SKM-1 (cell line): ENCODE measurements around the gene SORBS1.
"Not testable (repeated sequence)": the region's sequence is repeated elsewhere in the genome, so short reads cannot be mapped to it uniquely, and the experiment has no call there.

Source experiments
- DNase-seq: peaks from one replicate; lab custom pipeline; 2025; ENCODE audit not compliant: unreplicated experiment; lab: John Stamatoyannopoulos, UW

Gene SORBS1

GRCh38 chr10:95496246-95496911 lies 64.8 kb downstream of the SORBS1 start:
- DNase-seq: no peak

GRCh38 chr10:95493862-95494261 lies 67.3 kb downstream of the SORBS1 start:
- no peak for DNase-seq

- DNase-seq: no peak
These were observed 73.2 kb downstream of the SORBS1 start for GRCh38 chr10:95487994-95488393.

GRCh38 chr10:95485056-95485844 lies 75.9 kb downstream of the SORBS1 start:
- no peak for DNase-seq

- no peak for DNase-seq
These were observed 78.5 kb downstream of the SORBS1 start for GRCh38 chr10:95482501-95483233.

- no peak for DNase-seq
These were observed 80.2 kb downstream of the SORBS1 start for GRCh38 chr10:95480901-95481491.

GRCh38 chr10:95480102-95480900 lies 80.9 kb downstream of the SORBS1 start:
- DNase-seq: no peak

- DNase-seq: no peak
These were observed 82.2 kb downstream of the SORBS1 start for GRCh38 chr10:95478935-95479334.

GRCh38 chr10:95478185-95478584 lies 83.0 kb downstream of the SORBS1 start:
- DNase-seq: no peak

- no peak for DNase-seq
These were observed 84.0 kb downstream of the SORBS1 start for GRCh38 chr10:95477175-95477520.

GRCh38 chr10:95476469-95477174 lies 84.5 kb downstream of the SORBS1 start:
- DNase-seq: no peak

- DNase-seq: no peak
These were observed 85.2 kb downstream of the SORBS1 start for GRCh38 chr10:95475827-95476468.

GRCh38 chr10:95475003-95475383 lies 86.2 kb downstream of the SORBS1 start:
- DNase-seq: no peak

GRCh38 chr10:95474228-95475002 lies 86.8 kb downstream of the SORBS1 start:
- DNase-seq: no peak

- no peak for DNase-seq
These were observed 88.7 kb downstream of the SORBS1 start for GRCh38 chr10:95472304-95473088.

GRCh38 chr10:95469676-95470075 lies 91.5 kb downstream of the SORBS1 start:
- no peak for DNase-seq

GRCh38 chr10:95469251-95469650 lies 91.9 kb downstream of the SORBS1 start:
- no peak for DNase-seq

- not testable (repeated sequence) for DNase-seq
These were observed 93.5 kb downstream of the SORBS1 start for GRCh38 chr10:95467642-95468041.
